Measurements from ENCODE around the gene LUC7L.

Gene LUC7L

DNA sequence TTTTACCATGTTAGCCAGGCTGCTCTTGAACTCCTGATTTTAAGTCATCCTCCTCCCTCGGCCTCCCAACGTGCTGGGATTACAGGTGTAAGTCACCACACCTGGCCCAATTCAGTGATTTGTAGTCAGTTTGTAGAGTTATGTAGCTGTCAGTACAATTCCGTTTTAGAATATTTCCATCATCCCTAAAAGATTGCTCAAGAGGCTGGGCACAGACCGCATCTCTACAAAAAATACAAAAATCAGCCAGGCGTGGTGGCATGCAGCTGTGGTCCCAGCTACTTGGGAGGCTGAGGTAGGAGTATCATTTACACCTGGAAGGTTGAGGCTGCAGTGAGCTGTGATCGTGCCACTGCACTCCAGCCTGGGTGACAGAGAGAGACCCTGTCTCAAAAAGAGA is 25.9 kb upstream of the LUC7L start:
- no peak for TF ChIP-seq EGR1 (IDR thresholded peaks at IDR 0.05)
- TF ChIP-seq ZBTB7A (IDR thresholded peaks at IDR 0.05; ENCODE audit: low read depth), result no peak
- no peak for TF ChIP-seq YY1 (IDR thresholded peaks at IDR 0.05; ENCODE audit: low read depth)
- TF ChIP-seq CEBPB (IDR thresholded peaks at IDR 0.05), result no peak
- TF ChIP-seq, protein P1, sequence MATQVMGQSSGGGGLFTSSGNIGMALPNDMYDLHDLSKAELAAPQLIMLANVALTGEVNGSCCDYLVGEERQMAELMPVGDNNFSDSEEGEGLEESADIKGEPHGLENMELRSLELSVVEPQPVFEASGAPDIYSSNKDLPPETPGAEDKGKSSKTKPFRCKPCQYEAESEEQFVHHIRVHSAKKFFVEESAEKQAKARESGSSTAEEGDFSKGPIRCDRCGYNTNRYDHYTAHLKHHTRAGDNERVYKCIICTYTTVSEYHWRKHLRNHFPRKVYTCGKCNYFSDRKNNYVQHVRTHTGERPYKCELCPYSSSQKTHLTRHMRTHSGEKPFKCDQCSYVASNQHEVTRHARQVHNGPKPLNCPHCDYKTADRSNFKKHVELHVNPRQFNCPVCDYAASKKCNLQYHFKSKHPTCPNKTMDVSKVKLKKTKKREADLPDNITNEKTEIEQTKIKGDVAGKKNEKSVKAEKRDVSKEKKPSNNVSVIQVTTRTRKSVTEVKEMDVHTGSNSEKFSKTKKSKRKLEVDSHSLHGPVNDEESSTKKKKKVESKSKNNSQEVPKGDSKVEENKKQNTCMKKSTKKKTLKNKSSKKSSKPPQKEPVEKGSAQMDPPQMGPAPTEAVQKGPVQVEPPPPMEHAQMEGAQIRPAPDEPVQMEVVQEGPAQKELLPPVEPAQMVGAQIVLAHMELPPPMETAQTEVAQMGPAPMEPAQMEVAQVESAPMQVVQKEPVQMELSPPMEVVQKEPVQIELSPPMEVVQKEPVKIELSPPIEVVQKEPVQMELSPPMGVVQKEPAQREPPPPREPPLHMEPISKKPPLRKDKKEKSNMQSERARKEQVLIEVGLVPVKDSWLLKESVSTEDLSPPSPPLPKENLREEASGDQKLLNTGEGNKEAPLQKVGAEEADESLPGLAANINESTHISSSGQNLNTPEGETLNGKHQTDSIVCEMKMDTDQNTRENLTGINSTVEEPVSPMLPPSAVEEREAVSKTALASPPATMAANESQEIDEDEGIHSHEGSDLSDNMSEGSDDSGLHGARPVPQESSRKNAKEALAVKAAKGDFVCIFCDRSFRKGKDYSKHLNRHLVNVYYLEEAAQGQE (IDR thresholded peaks at IDR 0.05; ENCODE audit: low read depth), result no peak
- no peak for TF ChIP-seq FOXM1 (IDR thresholded peaks at IDR 0.05; ENCODE audit: borderline replicate concordance, low read depth)
- no peak for TF ChIP-seq TAF1 (IDR thresholded peaks at IDR 0.05; ENCODE audit: low read depth)
- TF ChIP-seq TEAD4 (IDR thresholded peaks at IDR 0.05), result no peak
- TF ChIP-seq, protein P2, sequence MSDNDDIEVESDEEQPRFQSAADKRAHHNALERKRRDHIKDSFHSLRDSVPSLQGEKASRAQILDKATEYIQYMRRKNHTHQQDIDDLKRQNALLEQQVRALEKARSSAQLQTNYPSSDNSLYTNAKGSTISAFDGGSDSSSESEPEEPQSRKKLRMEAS (IDR thresholded peaks at IDR 0.05), result no peak
- TF ChIP-seq NFIC (IDR thresholded peaks at IDR 0.05), result no peak
- TF ChIP-seq, protein P3, sequence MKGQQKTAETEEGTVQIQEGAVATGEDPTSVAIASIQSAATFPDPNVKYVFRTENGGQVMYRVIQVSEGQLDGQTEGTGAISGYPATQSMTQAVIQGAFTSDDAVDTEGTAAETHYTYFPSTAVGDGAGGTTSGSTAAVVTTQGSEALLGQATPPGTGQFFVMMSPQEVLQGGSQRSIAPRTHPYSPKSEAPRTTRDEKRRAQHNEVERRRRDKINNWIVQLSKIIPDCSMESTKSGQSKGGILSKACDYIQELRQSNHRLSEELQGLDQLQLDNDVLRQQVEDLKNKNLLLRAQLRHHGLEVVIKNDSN (IDR thresholded peaks at IDR 0.05), result no peak
- TF ChIP-seq CREB1 (IDR thresholded peaks at IDR 0.05; ENCODE audit: low read depth), result no peak
- TF ChIP-seq EP300 (IDR thresholded peaks at IDR 0.05; ENCODE audit: borderline replicate concordance), result no peak
- no peak for TF ChIP-seq RAD21 (IDR thresholded peaks at IDR 0.05; ENCODE audit: low read depth)
- TF ChIP-seq TCF12 (IDR thresholded peaks at IDR 0.05; ENCODE audit: low read depth), result no peak

DNA sequence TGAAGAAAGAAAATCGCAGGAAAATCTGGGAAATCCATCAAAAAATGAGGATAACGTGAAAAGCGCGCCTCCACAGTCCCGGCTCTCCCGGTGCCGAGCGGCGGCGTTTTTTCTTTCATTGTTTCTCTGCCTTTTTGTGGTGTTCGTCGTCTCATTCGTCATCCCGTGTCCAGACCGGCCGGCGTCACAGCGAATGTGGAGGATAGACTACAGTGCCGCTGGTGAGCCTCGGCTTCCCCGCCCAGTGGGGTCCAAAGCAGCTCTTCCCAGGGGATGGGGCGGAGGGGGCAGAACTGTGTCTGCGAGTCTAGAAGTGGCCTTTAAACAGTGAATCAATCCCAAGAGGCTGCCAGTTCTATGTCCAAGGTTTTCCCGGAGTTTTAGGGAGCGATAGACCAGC is 25.2 kb upstream of the LUC7L start:
- no peak for TF ChIP-seq RAD21 (IDR thresholded peaks at IDR 0.05; ENCODE audit: low read depth)
- no peak for TF ChIP-seq YY1 (IDR thresholded peaks at IDR 0.05; ENCODE audit: low read depth)
- no peak for TF ChIP-seq FOXM1 (IDR thresholded peaks at IDR 0.05; ENCODE audit: borderline replicate concordance, low read depth)
- TF ChIP-seq CREB1 (IDR thresholded peaks at IDR 0.05; ENCODE audit: low read depth), result no peak

DNA sequence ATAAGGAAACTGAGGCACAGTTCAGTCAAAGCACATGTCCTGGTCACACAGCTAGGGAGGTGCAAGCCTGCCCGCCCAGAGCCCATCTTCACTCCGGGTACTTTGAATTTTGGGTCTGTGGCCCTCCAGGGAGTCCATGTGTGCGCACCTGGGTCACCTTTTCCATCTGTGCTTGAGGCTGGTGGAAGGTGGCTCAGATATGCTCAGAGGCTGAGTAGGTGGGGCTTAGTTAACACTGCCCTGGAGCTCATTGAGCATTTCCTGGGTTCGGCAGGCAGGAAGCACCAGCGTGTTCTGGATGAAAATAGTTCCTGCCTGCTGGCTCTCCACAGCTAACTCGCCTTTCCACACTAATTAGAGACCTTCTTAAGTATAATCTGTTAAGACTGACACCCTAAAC is 24.6 kb upstream of the LUC7L start:
- TF ChIP-seq EP300 (IDR thresholded peaks at IDR 0.05; ENCODE audit: borderline replicate concordance), result no peak
- no peak for TF ChIP-seq EGR1 (IDR thresholded peaks at IDR 0.05)
- no peak for TF ChIP-seq YY1 (IDR thresholded peaks at IDR 0.05; ENCODE audit: low read depth)
- no peak for TF ChIP-seq CREB1 (IDR thresholded peaks at IDR 0.05; ENCODE audit: low read depth)

DNA sequence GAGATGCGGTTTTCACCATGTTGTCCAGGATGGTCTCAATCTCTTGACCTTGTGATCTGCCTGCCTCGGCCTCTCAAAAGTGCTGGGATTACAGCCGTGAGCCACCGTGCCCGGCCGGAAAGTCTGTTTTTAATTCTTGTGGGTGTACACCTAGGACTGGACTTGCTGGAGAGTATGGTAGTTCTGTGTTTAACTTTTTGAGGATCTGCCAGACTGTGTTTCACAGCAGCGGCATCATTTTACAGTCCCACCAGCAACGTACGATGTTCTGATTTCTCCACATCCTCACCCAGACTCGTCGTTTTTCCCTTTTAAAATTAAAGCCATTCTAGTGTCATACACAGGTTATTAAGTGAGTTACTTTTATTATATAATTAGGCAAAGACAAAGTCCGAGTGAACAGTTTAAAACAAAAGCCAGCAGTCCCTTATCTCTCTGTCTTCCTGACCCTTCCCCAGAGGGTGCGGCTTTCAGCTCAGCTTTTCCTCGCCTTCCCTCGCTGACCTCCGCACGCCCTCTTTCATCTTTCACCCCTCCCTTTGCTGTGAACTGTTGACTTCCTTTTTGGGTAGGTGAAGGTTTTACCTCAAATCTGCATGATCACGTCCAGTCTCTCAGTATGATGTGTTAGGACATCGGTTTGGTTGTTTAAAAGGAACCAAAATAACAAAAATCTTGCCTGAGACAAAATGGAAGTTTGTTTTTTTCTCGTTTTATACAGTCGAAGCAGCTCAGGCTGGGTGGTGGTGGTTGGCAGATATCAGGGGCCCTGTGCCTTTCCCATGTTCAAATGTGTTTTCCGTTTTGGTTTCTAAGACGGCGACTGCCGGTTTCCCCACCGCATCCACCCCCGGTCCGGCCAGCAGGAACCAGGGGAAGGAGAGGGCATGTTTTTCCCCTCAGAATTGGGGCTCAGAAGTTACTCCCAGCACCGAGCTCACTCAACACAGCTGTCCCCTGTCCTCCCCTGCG is 23.4 kb upstream of the LUC7L start:
- TF ChIP-seq YY1 (IDR thresholded peaks at IDR 0.05; ENCODE audit: low read depth) (no peak), CEBPB (IDR thresholded peaks at IDR 0.05) (no peak), NFIC (IDR thresholded peaks at IDR 0.05) (no peak), TEAD4 (IDR thresholded peaks at IDR 0.05) (no peak), EGR1 (IDR thresholded peaks at IDR 0.05) (no peak), FOXM1 (IDR thresholded peaks at IDR 0.05; ENCODE audit: borderline replicate concordance, low read depth) (no peak), RAD21 (IDR thresholded peaks at IDR 0.05; ENCODE audit: low read depth) (no peak)
- TF ChIP-seq, protein P2 (IDR thresholded peaks at IDR 0.05), result no peak

DNA sequence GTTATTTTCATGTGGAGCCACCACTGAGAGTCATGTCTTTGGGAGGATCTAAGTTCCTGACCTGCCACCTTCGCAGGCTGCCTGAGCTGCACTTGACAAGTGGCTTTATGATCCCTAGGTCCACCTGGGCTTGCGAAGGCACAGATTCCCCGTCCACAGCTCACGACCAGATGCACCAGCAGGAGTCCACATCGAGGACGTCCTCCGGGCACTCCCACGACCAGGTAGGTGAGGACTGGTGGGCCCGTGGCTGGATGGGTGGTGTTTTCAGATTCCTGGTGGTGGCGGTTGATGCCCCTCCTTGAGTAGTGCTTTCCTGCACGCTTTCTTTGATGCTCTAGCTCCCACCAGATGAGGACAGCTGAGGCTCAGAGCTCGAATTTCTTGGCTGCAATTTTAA is 20.2 kb upstream of the LUC7L start:
- TF ChIP-seq ZBTB7A (IDR thresholded peaks at IDR 0.05; ENCODE audit: low read depth) (no peak), RAD21 (IDR thresholded peaks at IDR 0.05; ENCODE audit: low read depth) (no peak)
- TF ChIP-seq, protein P1 (IDR thresholded peaks at IDR 0.05; ENCODE audit: low read depth), result no peak

DNA sequence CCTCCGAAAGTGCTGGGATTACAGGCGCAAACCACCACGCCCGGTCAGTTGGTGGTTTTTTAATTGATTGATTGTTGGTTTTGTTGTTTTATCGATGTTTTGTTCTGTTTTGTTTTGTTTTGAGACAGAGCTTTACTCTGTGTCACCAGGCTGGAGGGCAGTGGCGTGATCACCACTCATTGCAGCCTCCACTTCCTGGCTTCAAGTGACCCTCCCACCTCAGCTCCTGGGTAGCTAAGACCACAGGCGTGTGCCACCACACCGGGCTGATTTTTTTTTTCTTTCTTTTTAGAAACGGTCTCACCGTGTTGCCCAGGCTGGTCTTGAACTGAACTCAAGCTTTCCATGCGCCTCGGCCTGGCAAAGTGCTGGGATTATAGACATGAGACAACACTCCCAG is 17.8 kb upstream of the LUC7L start:
- TF ChIP-seq TCF12 (IDR thresholded peaks at IDR 0.05; ENCODE audit: low read depth) (no peak), EP300 (IDR thresholded peaks at IDR 0.05; ENCODE audit: borderline replicate concordance) (no peak), CREB1 (IDR thresholded peaks at IDR 0.05; ENCODE audit: low read depth) (no peak), YY1 (IDR thresholded peaks at IDR 0.05; ENCODE audit: low read depth) (no peak), EGR1 (IDR thresholded peaks at IDR 0.05) (no peak), FOXM1 (IDR thresholded peaks at IDR 0.05; ENCODE audit: borderline replicate concordance, low read depth) (no peak), CEBPB (IDR thresholded peaks at IDR 0.05) (no peak), RAD21 (IDR thresholded peaks at IDR 0.05; ENCODE audit: low read depth) (no peak), ZBTB7A (IDR thresholded peaks at IDR 0.05; ENCODE audit: low read depth) (no peak), NFIC (IDR thresholded peaks at IDR 0.05) (no peak), TAF1 (IDR thresholded peaks at IDR 0.05; ENCODE audit: low read depth) (no peak)
- TF ChIP-seq, protein P1 (IDR thresholded peaks at IDR 0.05; ENCODE audit: low read depth), result no peak
- TF ChIP-seq, protein P2 (IDR thresholded peaks at IDR 0.05), result no peak
